ENCODE data around the gene GNAT1.
"Not testable (repeated sequence)": the region's sequence is repeated elsewhere in the genome, so short reads cannot be mapped to it uniquely, and the experiment has no call there.

The GNAT1 gene

DNA sequence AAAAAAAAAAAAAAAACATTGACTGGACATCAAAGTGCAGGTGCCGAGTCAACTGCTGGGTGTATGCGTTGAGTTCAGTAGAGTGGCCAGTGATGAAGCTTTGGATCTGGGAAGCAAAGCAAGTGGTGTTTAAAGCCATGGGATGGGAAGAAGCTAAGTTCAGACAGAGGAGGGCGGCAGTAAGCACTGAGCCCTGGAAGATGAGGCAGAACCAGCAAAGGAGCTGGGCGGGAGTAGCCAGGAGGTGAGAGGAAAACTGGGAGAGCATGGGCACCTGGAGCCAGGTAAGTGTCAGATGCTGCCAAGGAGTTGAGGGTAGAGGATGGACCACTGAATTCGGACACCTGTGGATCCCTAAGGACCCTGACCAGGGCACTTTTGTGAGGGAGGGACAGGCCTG lies 33.2 kb downstream of the GNAT1 start:
- no peak for DNase-seq

DNA sequence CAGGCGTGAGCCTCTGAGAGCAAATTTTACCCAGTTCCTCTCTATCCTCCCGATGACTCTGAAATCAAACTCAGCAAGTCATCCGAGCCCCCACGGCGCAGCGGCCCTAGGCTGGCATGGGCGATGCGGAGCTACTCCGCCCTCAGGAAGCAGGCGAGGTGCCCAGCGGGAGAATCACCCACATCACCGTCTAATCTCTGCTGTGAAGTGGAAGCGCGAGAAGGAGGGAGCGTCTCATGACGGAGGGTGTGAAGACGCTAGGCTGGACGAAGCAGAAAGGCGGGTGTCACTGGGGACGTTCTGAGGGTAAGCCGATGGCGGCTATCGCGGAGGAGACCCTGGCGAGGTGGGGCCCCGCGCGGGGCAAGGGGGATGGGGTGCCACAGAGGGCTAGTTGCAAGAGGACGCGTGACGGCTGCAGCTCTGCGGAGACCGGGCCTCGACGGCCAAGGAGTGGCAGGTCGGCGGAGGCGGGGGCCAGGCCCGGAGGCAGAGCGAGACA lies 35.5 kb downstream of the GNAT1 start:
- no peak for DNase-seq

DNA sequence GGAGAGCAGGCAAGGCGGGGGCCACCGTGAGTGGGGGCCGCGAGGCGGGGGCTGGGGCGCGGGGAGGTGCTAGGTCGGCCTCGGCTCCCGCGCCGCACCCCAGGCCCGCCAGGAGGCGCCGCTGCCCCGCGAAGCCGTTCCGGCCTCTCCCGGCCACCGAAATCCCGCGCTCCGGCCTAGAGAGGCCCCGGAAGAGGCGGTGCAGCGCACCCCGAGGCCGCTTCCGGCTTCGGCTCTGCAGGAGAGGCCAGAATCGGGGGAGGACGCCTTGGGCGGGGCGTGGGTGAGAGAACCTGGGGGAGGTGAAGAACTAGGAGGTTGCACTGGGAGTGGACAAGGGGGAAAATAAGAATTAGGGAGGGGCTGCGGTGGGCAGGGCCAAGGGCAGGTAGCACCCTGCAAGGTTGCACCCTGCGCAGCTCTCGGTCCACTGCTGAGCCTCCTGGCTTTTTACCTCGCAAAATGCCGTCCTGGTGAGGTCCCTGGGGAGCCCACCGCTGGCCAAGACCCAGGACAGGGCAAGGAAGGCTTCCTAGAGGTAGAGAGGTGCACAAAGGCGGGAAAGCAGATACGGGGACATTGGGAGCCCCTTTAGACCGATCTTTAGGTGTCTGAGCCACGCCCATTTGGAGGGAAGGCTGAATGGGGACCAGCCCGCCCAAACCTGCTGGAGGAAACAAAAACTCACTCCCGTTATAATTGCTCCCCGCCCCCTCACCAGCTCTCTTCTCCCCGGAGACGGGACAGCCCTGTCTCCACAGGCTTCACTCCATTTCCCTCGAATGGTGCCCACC lies 36.2 kb downstream of the GNAT1 start:
- DNase-seq: peak; percentile 85

DNA sequence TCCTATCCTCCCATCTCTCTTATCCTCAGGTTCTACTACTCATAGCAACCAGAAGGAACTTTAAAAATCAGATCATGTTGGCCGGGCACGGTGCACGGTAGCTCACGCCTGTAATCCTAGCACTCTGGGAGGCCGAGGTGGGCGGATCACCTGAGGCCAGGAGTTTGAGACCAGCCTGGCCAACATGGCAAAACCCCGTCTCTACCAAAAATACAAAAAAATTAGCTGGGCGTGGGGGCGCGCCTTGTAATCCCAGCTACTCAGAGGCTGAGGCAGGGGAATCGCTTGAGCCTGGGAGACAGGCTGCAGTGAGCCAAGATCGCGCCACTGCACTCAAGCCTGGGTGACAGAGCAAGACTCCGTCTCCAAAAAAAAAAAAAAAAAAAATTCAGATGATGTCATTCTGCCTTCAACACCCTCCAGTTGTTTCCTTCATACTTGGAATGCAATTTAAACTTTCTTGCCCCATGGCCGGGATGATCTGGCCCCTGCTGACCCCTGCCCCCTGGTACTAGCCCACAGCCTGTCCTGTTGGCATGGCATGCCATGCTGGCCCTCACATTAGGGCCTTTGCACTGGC lies 36.9 kb downstream of the GNAT1 start:
- DNase-seq: not testable (repeated sequence)

DNA sequence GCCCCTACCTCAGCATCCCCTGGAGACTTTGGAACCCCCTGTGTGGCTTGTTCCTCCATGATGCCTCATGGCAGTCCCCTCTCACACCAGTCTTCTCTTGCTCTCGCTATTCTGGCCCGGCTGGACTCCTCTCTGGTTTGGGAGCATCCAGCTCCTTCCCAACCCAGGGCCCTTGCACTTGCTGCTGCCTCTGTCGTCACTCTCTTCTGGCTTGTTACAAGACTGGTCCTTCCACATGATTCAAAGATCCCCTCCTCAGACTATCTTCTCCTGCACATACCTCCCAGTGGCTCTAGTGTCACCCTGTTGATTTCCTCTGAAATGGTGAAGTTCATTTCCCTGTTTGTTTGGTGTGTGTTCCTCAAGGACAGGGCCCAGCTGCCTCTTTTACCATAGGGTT lies 38.1 kb downstream of the GNAT1 start:
- DNase-seq: no peak

DNA sequence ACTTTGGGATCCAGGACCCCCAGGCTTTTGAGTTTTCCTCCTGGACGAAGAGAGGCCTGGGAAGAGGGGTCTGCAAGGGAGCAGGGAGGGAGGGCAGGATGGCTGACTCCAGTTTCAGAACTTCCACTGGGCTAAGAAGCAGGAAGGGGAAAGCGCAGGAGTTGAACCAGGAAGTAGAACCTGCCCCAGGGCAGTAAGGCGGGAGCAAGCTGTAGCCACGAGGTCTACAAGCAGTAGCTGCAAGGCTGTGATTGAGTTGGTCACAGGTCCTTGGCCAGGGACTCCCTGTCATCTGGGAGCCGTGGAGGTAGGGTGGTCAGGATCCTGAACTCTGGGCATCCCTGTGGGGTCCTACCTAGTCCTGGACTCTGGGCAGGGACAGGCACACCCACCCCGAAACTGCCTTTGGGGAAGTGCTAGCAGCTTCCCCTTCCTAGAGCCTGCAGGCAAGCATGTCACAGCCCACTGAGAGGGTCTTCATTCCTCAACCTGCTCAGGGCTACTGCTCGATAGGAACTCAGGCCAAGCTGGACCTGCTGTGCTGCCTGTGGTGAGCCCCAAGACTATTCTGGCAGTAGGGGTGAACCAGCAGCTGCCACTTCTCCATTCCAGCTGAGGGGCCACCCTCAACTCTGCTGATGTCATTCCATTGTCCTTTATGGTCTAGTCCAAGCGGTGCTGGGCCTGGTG lies 38.8 kb downstream of the GNAT1 start:
- no peak for DNase-seq

DNA sequence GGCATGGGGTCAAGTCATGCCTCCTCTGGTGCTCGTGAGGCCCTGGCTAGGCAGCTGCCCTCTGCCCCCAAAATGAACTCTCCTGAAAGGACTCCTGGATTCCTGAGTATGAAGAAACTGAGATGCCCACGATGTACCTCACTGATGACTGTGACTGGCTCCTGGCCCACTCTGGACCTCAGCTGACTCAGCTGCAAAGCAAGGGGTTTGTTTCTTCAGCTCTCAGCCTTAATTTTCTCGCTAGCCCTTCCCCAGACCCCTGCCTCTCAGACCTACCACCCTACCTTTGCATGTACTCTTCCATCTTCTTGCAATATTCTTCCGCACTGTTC lies 39.4 kb downstream of the GNAT1 start:
- DNase-seq: no peak

DNA sequence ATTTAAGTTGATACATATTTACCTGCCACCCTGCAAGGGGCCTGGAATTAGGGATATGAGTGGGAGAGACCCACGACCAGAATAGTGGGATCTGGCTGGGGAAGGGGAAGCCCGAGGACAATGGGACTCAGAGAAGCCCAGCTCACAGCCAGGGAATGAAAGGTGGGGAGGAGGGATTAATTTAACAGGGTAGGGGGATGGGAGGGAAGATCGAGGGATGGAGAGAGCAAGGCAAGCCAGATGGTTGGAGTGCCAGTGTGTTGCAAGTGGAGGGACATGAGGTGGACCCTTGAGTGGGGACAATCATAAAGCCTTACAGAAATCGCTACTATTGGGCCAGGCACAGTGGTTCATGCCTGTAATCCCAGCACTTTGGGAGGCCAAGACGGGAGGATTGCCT lies 40.2 kb downstream of the GNAT1 start:
- DNase-seq: no peak

DNA sequence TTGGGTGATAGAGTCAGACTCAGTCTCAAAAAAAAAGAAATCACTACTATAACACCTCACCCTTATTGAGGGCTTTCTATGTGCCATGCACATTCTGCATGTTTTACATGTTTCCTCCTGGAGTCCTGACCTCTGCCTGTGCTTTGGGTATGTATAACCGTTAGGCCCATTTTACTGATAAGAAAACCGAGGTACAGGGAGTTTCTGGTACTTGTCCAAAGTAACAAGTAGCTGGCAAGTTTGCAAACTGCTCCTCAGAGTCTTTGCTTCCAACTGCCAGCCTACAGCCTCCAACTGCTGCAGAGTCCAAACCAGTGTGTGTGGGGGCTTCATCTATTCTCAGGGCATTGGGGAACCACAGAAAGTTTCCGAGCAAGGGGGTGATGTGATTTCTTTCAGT lies 40.9 kb downstream of the GNAT1 start:
- DNase-seq: no peak

DNA sequence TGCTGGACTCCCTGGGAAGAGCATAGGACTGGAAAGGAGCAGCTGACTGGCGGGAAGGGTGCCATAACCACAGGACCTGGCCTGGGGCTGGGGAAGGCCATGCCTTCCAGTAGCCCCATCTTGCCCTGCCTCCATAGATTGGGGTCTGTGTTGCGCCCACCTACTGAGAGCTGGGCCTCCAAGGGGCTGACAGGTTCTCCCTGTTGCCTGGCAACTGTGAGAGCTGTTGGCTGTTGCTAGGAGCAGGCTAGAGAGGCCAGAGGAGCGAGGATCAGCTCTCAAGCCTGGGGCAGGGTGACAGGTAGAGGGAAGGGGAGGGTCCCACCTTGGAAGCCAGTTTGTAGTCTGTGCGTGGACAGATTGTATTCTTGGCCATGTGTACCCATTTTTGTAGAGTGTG lies 41.8 kb downstream of the GNAT1 start:
- no peak for DNase-seq

DNA sequence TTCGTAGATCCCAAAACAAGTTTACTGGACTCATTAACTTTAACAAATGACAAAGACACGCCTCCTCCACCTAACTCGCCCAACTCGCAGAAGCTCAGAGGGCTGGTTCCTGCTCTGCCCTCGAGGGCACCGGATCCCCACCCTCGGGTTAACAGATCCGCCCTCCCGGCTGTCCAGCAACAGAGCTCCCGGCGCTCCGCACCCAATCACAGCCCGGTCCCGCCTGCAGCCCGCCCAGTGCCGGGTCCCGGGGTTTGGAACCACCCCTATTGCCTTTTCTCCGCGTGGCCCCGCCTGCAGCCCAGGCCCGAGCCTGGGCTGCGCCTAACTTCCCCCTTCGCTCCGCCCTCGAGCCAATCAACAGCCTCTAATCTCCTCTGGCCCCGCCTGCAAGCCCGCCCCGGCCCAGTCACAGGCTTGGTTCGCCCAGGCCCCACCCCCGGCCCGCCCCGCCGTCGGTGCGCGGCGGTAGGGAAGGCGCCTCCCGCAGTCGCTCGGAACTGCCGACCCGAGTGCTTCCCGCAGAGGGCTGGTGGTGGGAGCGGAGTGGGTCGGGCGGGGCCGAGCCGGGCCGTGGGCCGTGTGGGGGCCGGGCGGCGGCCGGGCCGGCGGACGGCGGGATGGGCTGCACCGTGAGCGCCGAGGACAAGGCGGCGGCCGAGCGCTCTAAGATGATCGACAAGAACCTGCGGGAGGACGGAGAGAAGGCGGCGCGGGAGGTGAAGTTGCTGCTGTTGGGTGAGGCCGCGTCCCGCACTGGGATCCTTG lies 44.5 kb downstream of the GNAT1 start, which contains the start of gene GNAI2:
GNAI2 (plus strand) TSS at position 489 of the 768 bp plus-strand sequence; CDS start at position 621, 132 bp downstream.
- peak; percentile 95 for DNase-seq

DNA sequence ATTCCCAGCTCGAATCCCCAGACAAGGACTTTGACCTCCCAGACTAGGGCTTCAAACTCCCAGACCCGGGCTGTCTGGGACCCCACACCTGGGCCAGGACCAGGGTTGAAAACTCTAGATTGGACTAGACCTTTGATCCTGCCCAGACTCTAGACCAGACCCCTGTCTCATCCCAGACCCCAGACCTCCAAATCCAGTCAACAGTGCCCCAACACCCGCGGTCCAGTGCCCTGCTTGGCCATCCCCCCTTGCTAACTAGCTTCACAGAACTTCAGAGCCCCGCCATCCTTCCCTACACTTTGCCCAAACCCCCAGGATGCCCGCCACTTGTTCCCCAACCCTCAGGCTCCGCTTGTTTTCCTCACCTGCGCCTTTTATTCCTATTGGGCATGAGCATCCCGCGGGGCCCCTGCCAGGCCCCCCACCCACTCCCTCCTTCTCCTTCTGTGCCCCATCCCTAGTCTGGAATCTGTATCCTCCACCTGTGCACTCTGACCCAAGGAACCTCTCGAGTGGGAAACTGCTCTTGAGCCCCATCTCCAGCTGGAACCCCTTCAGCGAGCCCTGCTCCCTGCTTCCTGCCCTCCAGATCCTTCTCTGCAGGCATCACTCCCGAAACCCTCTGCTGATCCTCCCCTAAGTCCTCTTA lies 45.2 kb downstream of the GNAT1 start:
- no peak for DNase-seq

DNA sequence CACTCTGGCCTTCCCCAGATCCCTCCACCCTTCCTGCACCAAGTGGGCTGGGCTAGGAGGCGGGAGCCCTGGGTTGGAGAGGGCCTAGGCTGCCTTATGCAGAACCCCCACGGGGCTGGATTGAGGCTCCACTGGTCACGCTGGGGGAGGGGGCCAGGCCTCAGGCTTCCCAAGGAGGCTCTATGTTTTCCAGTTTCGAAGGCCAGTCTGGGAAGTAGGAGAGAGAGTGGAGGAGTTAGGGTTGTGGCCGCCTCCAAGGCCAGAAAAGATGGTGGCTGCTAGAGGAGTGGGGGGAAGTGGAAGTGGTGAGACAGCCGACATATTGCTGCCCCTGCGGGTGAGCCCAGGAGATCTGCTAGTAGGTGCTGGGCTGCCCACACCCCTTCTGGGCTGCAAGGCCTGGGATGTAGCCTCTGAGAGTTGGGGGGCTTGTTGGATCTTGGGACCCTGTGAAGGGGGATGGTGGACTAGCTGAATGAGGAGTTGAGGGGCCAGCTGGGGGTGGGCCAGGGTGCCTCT lies 45.8 kb downstream of the GNAT1 start:
- DNase-seq: peak; percentile 38

DNA sequence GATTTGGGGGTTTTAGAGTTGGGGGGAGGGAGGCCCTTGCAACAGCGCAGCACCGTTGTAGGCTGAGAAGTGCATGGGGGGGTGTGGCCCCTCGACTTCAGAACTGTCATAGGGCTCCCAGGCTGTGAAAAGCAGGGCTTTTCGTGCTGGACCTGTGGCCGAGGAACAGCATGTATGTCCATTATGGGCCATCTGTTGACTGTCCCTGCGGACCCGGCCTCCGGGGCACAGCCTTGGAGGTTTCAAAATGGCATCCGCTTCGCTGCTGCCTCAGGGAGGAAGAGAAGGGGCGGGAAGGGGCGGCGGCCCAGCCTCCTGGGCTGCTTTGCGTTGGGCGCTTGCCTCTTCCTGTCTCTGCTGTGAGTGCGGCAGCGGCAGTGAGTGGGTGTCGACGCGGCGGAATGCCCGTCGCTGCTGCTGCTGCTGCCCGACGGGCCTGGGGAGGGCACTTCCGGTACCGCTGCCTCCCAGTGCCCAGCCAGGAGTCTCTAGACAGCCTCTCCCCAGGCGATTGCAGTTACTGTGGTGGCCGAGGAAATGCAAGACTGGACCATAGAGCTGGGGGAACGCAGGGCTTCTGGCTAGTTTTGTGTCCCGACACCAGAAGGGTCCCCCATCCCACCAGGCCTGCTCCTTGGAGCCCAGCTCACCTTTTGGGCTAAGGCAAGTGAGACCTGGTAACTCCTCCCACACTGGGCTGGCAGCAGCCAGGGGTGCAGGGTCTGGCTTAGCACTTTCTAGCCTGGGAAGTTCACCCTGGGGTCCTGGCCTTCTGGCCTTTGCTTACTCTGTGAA lies 46.5 kb downstream of the GNAT1 start:
- peak; percentile 72 for DNase-seq

DNA sequence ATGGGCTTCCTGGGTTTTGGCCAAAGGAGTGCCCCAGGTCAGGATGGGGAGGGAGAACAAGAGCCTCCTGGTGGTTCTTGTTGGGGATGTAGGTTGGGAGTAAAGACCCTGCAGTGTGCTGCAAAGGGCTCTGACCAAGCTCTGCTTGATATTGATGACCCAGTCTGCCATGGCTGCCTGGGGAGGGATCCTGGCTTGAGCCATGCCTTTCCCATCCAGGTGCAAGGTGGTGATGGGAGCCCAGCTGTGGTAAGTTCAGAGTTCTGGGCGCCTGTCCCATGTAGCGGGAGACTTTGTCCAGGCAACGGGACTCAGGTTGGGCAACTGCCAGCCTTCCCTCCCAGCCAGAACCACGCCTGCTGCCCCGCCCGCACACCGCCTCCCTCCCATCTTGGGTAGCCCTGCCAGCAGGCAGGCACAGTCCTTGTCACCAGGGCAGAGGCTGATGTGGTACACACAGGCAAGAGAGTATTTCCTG lies 47.2 kb downstream of the GNAT1 start:
- no peak for DNase-seq

DNA sequence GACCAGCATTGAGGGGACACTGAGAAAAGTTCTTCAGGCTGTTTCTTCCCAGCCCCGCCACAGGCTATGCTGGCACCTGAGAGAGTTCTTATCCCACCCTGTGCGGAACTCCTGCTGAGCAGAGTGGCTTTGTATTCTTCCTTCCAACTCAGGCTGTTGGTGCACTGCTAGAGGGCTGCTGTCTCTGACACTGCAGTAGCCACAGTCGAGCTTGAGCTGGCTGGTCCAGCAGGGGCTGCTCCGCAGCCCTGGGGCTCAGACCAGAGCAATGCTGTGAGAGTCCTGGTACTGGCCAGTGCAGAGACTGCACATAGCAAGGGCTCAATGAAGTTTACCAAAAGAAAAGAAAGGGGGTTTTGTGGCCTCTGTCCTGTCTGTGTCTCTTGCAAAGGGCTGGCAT lies 48.2 kb downstream of the GNAT1 start:
- DNase-seq: no peak

DNA sequence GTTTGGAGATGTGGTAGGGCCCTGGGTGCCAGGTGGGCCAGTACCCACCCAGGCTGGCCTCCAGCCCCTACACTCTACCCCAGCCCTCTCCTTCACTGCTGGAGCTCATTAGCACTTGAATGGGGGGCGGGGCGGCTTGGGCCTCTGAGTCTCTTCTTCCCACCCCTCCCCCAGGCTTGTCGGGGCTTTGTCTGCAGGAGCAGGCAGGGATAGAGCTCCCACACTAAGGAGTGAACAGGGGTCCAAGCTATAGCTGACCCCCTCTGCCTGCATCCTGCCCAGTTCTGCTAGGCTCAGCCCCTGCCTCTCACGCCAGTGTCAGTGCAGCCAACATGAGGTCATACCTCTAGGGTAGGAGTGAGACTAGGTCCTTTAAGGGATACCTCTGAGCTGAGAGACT lies 49.8 kb downstream of the GNAT1 start:
- no peak for DNase-seq

DNA sequence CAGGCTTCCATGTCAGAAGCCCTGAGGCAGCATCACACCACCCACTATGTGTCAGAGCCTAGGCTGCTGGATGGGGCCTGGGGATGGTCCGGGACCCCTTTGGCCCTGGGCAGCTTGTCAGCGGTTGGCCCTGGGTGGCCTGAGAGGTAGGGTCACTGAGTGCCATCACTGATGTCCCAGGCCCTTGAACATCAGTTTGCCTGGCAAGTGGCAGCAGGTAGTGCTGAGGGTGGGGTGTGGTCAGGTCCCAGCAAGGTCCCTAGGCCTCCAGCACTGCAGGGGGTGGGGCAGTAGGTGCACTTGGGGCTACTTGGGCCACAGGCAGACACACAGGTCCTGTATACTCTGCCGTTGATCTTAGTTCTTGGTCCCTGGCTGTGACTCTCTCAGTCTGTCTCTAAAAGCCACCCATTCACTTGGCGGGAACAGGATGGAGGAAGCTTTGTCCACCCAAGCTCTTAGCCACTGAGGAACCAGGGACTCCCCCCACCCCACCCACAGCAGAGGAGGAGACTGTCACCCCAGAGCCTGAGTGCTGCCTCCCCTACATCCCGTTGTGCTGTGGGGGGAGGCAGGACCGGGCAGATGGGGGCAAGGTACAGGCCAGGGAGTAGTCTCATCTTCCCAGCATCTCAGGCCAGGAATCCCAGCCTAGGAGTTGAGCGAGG lies 50.4 kb downstream of the GNAT1 start:
- DNase-seq: no peak

DNA sequence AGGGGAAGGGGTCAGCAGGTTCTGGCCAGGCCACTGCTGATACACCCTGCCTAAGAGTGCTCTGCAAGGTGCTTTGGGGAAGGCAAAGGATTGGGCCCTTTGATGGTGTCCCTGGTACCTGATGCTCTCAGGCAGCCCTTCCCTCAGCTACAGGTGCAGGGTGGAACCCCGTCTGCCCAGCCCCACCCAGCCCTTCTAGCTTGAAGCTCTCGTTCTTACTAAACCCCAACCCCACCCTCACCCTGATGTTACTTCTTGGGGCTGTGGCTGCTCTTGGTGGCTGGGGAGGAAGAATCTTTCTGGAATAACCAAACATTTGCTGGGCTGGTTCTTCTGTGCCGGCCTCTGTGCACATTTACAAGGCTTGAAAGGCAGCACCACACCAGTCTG lies 51.0 kb downstream of the GNAT1 start:
- no peak for DNase-seq

DNA sequence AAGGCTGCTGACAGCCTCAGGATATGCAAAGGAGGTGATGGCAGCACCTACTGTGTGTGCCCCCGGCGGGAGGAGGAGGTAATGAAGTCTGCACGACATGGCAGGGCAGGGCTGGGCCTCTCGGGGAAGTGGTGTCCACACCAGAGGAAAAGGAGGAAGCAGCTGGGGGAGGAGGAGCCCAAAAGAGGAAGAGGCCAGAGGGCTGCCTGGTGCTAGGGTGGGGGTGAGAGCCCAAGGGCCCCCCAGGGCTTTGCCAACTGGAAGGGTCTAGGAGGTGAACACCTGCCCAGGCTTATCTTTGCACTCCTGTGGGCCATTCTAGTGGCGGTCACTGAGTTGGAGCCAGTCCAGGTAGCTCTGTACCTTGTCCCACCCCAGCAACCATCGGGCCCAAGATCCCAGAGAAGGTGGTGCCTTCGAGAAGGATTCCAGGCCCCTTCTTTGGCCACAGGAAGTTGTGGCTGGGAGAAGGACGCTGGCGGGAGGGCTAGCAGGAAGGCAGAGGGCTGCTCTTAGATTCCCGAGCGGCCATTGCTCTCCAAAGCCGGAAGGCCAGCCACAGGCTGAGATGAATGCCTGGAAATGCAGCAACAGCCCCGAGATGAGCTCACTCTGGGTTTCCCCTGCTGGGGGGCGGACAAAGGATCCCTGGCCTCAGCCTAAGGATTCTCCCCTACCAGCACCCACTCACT lies 51.6 kb downstream of the GNAT1 start:
- no peak for DNase-seq
